NB4 (cell line): ENCODE results near the gene PPIB.

ENCODE experiments used
- DNase-seq: peaks from one replicate; pipeline ENCODE4 v3.0.0; 2010; ENCODE audit warnings: low read depth
- H3K4me3 ChIP-seq: one replicate; pipeline ENCODE4 v1.5.1; 2011; ENCODE audit warnings: mild to moderate bottlenecking, low read depth, low read length, moderate library complexity
- CTCF ChIP-seq: IDR thresholded peaks from one replicate; pipeline ENCODE4 v1.5.1; 2012; ENCODE audit warnings: low read depth, low read length
- MAX ChIP-seq: IDR thresholded peaks from 2 replicates; pipeline ENCODE4 v1.6.1; 2011; ENCODE audit warnings: low read depth, low read length
- MYC ChIP-seq: IDR thresholded peaks from 2 replicates; pipeline ENCODE4 v1.6.1; 2011; ENCODE audit warnings: low read depth, low read length
- POLR2A ChIP-seq: IDR thresholded peaks from 2 replicates; pipeline ENCODE4 v1.6.1; 2011; ENCODE audit warnings: mild to moderate bottlenecking; ENCODE audit not compliant: insufficient read length; ENCODE audit errors: extremely low read depth

The PPIB gene

GRCh38 chr15:64155802-64156651, 6.8 kb downstream of the PPIB start:
- no peak for DNase-seq
- no peak overlapping the region for H3K4me3 ChIP-seq
- TF ChIP-seq MYC (no peak), POLR2A (no peak), CTCF (no peak), MAX (no peak)

GRCh38 chr15:64153480-64154367, 9.1 kb downstream of the PPIB start:
- no peak overlapping the region for H3K4me3 ChIP-seq
- peak; percentile 92 for DNase-seq
- TF ChIP-seq MAX (peak; percentile 77), MYC (peak; percentile 76), CTCF (peak; percentile 95), POLR2A (peak; percentile 25)

GRCh38 chr15:64152507-64153387, 10.1 kb downstream of the PPIB start:
- H3K4me3 ChIP-seq: no peak overlapping the region
- TF ChIP-seq POLR2A: no peak
- TF ChIP-seq MYC: no peak
- TF ChIP-seq MAX: no peak
- TF ChIP-seq CTCF: no peak
- DNase-seq: no peak

- DNase-seq: no peak
- H3K4me3 ChIP-seq: no peak within 1 kb of the TSS
- TF ChIP-seq MYC (no peak), POLR2A (no peak), MAX (no peak), CTCF (no peak)
Measured at GRCh38 chr15:64151727-64152506, 10.9 kb downstream of the PPIB start, which contains the start of gene SNX22. SNX22 (plus strand) TSS chr15:64151731; CDS start chr15:64151776, 45 bp downstream.
